ENCODE data around the gene MIER2. TPM values are rescaled to one million over a fixed set of nuclear protein-coding genes. Genes with fewer than 3 reads are reported as not detected.

The MIER2 gene
- total RNA-seq, 1 experiment from 2014 or later = 40.1 TPM

DNA sequence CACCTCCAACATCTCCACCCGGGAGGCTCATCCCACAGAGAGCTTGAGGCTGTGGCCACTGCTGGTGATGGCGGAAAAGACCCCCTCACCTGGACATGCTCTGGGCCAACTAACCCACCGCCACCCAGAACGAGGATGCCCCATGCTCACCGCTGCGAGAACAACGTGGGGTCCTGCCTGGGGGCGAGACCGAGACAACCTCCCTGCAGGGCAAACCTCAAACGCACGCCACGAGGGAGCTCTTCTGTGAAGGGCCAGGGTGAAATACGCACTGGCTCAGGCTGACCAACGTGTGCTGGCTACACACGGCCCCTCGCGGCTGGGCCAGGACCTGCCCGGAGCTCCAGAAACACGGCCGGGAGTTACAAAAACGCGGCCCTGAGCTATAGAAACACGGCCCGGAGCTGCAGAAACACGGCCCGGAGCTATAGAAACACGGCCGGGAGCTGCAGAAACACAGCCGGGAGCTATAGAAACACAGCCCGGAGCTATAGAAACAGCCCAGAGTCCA lies 34.4 kb downstream of the MIER2 start:
- Histone ChIP-seq H3K9me3 (no peaks in the 10 kb centered on the region), H3K4me3 (ENCODE audit: low read depth, low read length) (no peak overlapping the region), H3K36me3 (ENCODE audit: control insufficient read depth, insufficient read depth, low read length) (peaks cover 2% of the 10 kb centered on the region), H3K4me1 (no peaks in the 10 kb centered on the region), H3K27me3 (replicated peaks; ENCODE audit: control insufficient read depth, insufficient read depth, low read length) (no peaks in the 10 kb centered on the region)
- no peak for DNase-seq
- BruUV-seq (replicated peaks) = no TSS peak
- Mint-ChIP-seq H3K27me3 (ENCODE audit: insufficient read depth, unreplicated experiment) (no peaks in the 10 kb centered on the region), H3K27ac (ENCODE audit: unreplicated experiment) (no peak overlapping the region), H3K36me3 (ENCODE audit: insufficient read depth, unreplicated experiment) (peaks cover 38% of the 10 kb centered on the region), H3K4me3 (ENCODE audit: unreplicated experiment) (no peak overlapping the region), H3K9me3 (ENCODE audit: unreplicated experiment) (no peaks in the 10 kb centered on the region), H3K4me1 (ENCODE audit: low read depth, unreplicated experiment) (no peaks in the 10 kb centered on the region)
- TF ChIP-seq, protein P1, sequence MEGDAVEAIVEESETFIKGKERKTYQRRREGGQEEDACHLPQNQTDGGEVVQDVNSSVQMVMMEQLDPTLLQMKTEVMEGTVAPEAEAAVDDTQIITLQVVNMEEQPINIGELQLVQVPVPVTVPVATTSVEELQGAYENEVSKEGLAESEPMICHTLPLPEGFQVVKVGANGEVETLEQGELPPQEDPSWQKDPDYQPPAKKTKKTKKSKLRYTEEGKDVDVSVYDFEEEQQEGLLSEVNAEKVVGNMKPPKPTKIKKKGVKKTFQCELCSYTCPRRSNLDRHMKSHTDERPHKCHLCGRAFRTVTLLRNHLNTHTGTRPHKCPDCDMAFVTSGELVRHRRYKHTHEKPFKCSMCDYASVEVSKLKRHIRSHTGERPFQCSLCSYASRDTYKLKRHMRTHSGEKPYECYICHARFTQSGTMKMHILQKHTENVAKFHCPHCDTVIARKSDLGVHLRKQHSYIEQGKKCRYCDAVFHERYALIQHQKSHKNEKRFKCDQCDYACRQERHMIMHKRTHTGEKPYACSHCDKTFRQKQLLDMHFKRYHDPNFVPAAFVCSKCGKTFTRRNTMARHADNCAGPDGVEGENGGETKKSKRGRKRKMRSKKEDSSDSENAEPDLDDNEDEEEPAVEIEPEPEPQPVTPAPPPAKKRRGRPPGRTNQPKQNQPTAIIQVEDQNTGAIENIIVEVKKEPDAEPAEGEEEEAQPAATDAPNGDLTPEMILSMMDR (IDR thresholded peaks at IDR 0.05; ENCODE audit: insufficient read depth in 1 of 2, low read depth in 1 of 2, low read length in 1 of 2, severe bottlenecking in 1 of 2, unreplicated experiment in 1 of 2) = no peak
- intact Hi-C loops (cut with micrococcal nuclease; ENCODE audit: unreplicated experiment) = no loop called here
- POLR2A ChIA-PET = no interaction called here
- CTCF ChIA-PET = interaction anchor here (0.6 kb wide), 1 partner anchor 58 kb away, joined by 3 read pairs; no protein-coding TSS in a partner anchor

DNA sequence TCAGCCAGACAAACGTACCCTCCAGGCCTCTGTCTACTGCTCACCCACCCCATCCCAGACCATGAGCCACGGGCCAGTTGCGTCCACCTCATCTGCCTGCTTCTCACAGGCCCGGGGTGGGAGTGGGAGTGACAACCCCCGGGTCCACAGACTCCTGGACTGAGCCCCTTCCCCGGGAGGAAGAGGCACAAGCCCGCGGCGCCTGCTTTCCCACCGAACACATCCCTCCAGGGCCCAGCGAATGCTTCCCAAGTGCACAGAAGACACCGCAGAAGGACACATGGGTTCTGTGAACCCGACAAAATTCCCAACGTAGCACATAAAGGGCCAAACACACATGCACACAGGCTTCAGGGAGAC lies 35.4 kb downstream of the MIER2 start:
- ChIA-PET CTCF (no interaction called here), POLR2A (no interaction called here)
- TF ChIP-seq, protein P1 (IDR thresholded peaks at IDR 0.05; ENCODE audit: insufficient read depth in 1 of 2, low read depth in 1 of 2, low read length in 1 of 2, severe bottlenecking in 1 of 2, unreplicated experiment in 1 of 2) = no peak
- Histone ChIP-seq H3K4me3 (ENCODE audit: low read depth, low read length) (no peak overlapping the region), H3K4me1 (no peaks in the 10 kb centered on the region), H3K27me3 (replicated peaks; ENCODE audit: control insufficient read depth, insufficient read depth, low read length) (no peaks in the 10 kb centered on the region), H3K9me3 (no peaks in the 10 kb centered on the region), H3K36me3 (ENCODE audit: control insufficient read depth, insufficient read depth, low read length) (peaks cover 2% of the 10 kb centered on the region)
- no peak overlapping the region for H3K27ac Mint-ChIP-seq (ENCODE audit: unreplicated experiment)
- no peaks in the 10 kb centered on the region for H3K27me3 Mint-ChIP-seq (ENCODE audit: insufficient read depth, unreplicated experiment)
- no peak overlapping the region for H3K4me3 Mint-ChIP-seq (ENCODE audit: unreplicated experiment)
- DNase-seq = no peak
- peaks cover 28% of the 10 kb centered on the region for H3K36me3 Mint-ChIP-seq (ENCODE audit: insufficient read depth, unreplicated experiment)
- no peaks in the 10 kb centered on the region for H3K4me1 Mint-ChIP-seq (ENCODE audit: low read depth, unreplicated experiment)
- intact Hi-C loops (cut with micrococcal nuclease; ENCODE audit: unreplicated experiment) = no loop called here
- no TSS peak for BruUV-seq (replicated peaks)
- no peaks in the 10 kb centered on the region for H3K9me3 Mint-ChIP-seq (ENCODE audit: unreplicated experiment)

DNA sequence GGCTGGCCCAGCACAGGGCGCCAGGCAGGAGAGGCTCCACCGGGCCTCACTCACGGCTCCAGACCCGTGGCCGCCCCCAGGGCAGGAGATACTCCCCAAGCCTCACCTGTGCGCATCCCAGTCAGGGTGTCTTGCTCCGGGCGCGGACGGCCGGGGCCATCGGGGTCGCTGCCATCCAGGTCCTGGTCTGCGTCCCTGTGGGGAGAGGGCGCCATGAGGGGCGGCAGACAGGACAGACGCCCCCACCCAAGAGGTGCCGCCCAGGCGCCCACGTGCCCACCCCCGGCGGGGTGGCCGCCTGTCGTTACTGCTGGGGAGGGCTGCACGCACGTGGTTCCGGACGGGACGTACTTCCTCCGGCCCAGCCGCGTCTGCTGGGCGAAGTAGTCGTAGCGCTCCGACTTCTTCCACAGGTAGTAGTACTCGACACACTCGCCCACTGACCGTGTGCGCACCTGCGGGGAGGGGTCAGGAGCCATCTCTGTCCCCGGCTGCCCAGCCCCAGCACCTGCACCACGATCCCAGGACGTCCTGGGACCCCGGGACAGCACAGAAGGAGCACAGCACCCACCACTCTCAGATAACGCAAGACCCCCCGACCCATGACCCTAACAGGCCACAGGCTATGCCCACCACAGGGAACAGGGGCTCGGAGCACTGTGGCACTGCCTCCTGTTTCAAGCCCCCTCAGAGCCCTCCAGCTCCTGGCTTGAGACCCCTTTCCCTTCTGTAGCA lies 36.0 kb downstream of the MIER2 start:
- Histone ChIP-seq H3K27me3 (replicated peaks; ENCODE audit: control insufficient read depth, insufficient read depth, low read length) (no peaks in the 10 kb centered on the region), H3K4me1 (no peaks in the 10 kb centered on the region), H3K9me3 (no peaks in the 10 kb centered on the region), H3K36me3 (ENCODE audit: control insufficient read depth, insufficient read depth, low read length) (peaks cover 2% of the 10 kb centered on the region), H3K4me3 (ENCODE audit: low read depth, low read length) (no peak overlapping the region)
- Mint-ChIP-seq H3K4me1 (ENCODE audit: low read depth, unreplicated experiment) (no peaks in the 10 kb centered on the region), H3K4me3 (ENCODE audit: unreplicated experiment) (no peak overlapping the region), H3K27ac (ENCODE audit: unreplicated experiment) (no peak overlapping the region), H3K36me3 (ENCODE audit: insufficient read depth, unreplicated experiment) (peaks cover 23% of the 10 kb centered on the region), H3K27me3 (ENCODE audit: insufficient read depth, unreplicated experiment) (no peaks in the 10 kb centered on the region), H3K9me3 (ENCODE audit: unreplicated experiment) (no peaks in the 10 kb centered on the region)
- CTCF ChIA-PET = no interaction called here
- POLR2A ChIA-PET = no interaction called here
- DNase-seq = no peak
- intact Hi-C loops (cut with micrococcal nuclease; ENCODE audit: unreplicated experiment) = no loop called here
- no TSS peak for BruUV-seq (replicated peaks)
- TF ChIP-seq, protein P1 (IDR thresholded peaks at IDR 0.05; ENCODE audit: insufficient read depth in 1 of 2, low read depth in 1 of 2, low read length in 1 of 2, severe bottlenecking in 1 of 2, unreplicated experiment in 1 of 2) = no peak

All from Caco-2 (cell line).